ENCODE results near the gene MDK. TPM values are rescaled to one million over a fixed set of nuclear protein-coding genes. Genes with fewer than 3 reads are reported as not detected.

The MDK gene
- total RNA-seq, 4 donors from 2014 or later, result 4.0 to 23.8 (median 8.1) TPM

DNA sequence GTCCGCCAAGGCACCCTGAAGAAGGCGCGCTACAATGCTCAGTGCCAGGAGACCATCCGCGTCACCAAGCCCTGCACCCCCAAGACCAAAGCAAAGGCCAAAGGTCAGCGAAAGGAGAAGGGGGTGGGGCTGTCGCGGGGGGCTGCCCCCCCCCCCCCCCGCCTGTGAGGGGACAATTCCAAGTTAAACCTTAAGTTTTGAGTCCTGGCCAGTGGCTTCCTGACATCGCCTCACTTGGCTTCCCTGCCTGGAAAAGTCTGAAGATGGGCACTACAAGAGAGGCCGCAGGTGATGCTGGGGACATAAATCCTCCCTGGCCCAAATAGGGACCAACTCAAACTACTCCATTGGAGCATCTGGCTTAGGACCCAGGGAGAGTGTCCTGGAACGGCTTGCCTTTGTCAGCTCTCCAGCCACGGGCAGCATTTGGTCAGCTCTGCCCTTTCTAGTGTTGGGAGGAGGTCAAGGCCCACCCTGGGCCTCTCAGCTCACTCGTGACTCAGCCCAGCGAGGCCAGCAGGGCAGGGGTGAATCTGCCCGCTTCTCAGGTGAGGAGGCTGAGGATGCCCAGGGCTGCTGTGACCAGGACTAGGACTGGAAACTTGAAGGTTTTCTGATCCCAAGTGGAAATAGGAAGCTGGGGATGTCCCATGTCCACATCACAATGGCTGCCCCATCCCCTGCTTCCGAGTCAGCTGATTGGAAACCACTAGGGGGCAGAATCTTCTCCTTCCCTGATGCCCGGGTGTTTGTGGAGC, 1.4 kb downstream of the MDK start:
- TF ChIP-seq, protein P1, sequence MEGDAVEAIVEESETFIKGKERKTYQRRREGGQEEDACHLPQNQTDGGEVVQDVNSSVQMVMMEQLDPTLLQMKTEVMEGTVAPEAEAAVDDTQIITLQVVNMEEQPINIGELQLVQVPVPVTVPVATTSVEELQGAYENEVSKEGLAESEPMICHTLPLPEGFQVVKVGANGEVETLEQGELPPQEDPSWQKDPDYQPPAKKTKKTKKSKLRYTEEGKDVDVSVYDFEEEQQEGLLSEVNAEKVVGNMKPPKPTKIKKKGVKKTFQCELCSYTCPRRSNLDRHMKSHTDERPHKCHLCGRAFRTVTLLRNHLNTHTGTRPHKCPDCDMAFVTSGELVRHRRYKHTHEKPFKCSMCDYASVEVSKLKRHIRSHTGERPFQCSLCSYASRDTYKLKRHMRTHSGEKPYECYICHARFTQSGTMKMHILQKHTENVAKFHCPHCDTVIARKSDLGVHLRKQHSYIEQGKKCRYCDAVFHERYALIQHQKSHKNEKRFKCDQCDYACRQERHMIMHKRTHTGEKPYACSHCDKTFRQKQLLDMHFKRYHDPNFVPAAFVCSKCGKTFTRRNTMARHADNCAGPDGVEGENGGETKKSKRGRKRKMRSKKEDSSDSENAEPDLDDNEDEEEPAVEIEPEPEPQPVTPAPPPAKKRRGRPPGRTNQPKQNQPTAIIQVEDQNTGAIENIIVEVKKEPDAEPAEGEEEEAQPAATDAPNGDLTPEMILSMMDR (IDR thresholded peaks at IDR 0.05; ENCODE audit: low read depth), result no peak

DNA sequence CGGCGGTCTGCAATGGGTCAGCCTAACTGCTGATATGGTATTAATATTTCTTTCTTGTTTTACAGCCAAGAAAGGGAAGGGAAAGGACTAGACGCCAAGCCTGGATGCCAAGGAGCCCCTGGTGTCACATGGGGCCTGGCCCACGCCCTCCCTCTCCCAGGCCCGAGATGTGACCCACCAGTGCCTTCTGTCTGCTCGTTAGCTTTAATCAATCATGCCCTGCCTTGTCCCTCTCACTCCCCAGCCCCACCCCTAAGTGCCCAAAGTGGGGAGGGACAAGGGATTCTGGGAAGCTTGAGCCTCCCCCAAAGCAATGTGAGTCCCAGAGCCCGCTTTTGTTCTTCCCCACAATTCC, 1.9 kb downstream of the MDK start:
- TF ChIP-seq, protein P1 (IDR thresholded peaks at IDR 0.05; ENCODE audit: low read depth), result no peak

DNA sequence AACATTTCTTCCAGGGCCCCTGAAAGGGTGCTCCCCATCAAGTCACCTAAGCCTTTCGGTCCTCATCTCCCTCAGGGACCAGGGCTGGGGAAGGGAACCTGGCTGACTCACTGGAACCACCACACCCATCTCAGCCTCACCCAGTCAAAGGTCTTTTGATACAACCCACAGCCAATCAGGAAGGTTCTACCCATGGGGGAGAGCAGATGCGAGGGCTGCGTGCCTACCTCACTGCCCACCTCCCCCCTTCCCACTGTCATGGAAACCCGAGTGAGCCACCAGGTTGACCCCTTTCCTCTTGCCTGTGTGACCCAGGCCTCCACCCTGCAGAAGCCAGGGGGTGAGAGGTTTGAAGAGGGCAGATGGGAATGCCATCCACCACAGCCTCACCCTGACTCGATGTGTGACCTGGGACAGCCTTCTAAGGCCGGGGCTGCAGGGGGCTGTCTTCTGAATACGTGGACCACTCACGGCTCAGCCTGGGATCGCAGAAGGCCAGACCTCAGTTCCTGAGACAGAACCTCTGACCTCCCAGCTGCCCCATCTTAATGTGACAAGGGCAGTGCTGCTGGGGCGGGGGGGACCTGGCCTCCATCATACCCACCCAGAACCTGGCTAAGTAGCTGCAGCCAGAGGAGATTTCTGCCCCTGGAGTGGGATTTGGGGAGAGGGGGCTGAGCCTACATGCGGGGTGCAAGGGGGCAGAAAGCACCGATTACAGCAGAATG, 2.7 kb downstream of the MDK start:
- TF ChIP-seq, protein P1 (IDR thresholded peaks at IDR 0.05; ENCODE audit: low read depth), result no peak

DNA sequence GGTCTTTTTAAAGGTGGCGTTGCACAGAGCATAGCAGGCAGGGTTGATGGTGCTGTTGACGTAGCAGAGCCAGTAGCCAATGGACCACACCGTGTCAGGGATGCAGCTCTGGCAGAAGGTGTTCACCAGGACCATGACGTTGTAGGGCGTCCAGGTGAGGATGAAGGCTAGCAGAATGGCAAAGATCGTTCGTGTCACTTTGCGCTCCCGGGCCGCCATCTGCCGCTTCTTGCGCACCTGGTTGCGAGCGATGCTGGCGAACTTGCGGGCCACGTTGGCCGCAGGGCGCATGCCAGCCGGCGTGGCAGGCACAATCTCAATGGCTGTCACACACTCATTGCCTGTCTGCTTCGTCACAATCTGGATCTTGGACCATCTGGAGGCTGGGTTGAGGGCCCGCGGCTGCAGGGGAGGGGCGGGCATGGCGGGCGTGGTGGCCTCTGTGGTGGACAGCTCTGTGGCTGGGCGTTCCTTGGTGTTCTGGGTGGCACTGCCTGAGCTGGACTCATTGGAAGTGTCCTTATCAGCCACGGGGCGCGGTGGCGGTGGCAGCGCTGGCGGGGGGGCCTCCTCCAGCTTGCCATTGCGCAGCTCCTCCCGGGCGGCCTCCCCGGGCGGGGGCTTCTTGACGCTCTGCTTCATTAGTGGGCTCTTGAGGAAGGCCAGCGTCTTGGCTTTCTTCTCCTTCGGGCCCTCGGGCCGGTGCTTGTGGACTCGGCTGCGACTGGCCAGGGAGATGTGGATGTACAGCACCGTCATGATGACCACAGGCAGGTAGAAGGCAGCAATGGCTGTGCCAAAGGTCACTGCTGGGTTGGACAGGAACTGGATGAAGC, 3.9 kb downstream of the MDK start:
- TF ChIP-seq, protein P1 (IDR thresholded peaks at IDR 0.05; ENCODE audit: low read depth), result no peak

DNA sequence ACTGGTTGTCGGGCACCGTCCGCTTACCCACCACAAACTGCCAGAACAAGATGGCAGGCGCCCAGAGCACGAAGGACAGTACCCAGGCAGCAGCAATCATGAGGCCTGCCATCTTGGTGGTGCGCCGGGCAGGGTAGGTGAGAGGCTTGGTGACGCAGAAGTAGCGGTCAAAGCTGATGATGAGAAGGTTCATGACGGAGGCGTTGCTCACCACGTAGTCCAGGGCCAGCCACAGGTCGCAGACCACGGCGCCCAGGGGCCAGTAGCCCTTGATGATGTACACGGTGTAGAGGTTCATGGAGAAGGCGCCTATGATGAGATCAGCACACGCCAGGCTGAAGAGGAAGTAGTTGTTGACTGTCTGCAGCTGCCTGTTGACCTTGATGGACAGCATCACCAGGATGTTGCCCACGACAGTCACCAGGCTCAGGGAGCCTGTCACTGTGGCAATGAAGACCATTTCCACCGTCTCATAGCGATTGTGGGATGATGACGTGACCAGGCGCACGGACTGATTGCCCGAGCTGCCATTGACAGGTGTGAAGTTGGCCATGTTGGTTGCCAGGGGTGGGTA, 4.6 kb downstream of the MDK start:
- TF ChIP-seq, protein P1 (IDR thresholded peaks at IDR 0.05; ENCODE audit: low read depth), result no peak

DNA sequence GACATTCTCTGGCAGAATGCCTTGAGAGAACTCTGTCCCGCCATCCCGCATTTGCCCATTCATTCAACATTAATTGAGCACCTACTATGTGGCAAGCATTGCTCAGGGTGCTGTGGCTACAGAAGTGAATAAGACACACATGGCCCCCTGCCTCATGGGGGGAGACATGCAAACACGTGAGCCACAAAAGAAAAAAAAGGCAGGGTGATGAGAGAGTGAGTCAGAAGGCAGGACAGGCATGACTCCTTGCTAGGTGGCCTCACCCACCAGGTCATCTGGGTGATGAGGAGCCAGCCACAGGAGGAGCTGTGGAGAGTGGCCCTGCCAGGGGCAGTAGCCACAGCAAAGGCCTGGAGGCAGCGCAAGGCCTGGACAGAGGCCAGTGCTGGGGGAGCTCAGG, 5.2 kb downstream of the MDK start:
- TF ChIP-seq, protein P1 (IDR thresholded peaks at IDR 0.05; ENCODE audit: low read depth), result no peak
